ENCODE measurements around the gene FOXP1. TPM values are rescaled to one million over a fixed set of nuclear protein-coding genes. Genes with fewer than 3 reads are reported as not detected.

The FOXP1 gene
- total RNA-seq, 1 donor from 2014 or later, result 71.3 TPM

DNA sequence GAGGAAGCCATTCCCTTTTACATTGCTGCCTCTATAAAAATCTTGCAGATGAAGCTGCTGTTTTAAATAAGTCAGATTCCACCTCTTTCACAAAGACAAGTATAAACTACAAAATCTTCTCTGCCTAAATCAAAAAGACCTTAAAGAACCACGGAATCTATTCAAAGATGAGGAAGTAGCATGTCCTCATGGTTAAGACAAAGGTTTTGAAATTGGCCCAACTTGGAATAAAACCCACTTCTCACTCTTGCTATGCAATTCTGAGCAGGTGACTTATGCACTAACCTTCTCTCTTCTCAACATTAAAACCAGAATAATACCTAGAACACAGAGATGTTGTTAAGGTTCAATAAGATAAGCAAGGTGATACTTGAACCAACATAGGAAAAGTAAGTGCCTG, 97.6 kb downstream of the FOXP1 start:
- DNase-seq (ENCODE audit: low spot score), result no peak
- TF ChIP-seq, protein P1, sequence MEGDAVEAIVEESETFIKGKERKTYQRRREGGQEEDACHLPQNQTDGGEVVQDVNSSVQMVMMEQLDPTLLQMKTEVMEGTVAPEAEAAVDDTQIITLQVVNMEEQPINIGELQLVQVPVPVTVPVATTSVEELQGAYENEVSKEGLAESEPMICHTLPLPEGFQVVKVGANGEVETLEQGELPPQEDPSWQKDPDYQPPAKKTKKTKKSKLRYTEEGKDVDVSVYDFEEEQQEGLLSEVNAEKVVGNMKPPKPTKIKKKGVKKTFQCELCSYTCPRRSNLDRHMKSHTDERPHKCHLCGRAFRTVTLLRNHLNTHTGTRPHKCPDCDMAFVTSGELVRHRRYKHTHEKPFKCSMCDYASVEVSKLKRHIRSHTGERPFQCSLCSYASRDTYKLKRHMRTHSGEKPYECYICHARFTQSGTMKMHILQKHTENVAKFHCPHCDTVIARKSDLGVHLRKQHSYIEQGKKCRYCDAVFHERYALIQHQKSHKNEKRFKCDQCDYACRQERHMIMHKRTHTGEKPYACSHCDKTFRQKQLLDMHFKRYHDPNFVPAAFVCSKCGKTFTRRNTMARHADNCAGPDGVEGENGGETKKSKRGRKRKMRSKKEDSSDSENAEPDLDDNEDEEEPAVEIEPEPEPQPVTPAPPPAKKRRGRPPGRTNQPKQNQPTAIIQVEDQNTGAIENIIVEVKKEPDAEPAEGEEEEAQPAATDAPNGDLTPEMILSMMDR (IDR thresholded peaks at IDR 0.05; ENCODE audit: unreplicated experiment), result no peak
- H3K4me1 Mint-ChIP-seq (ENCODE audit: unreplicated experiment), result no peaks in the 10 kb centered on the region
- no peaks in the 10 kb centered on the region for H3K36me3 Mint-ChIP-seq (ENCODE audit: low read depth, unreplicated experiment)
- no peaks in the 10 kb centered on the region for H3K9me3 Mint-ChIP-seq (ENCODE audit: unreplicated experiment)
- H3K27ac Mint-ChIP-seq (ENCODE audit: unreplicated experiment), result no peak overlapping the region
- no peak overlapping the region for H3K4me3 Mint-ChIP-seq (ENCODE audit: unreplicated experiment)
- H3K27me3 Mint-ChIP-seq (ENCODE audit: unreplicated experiment), result no peaks in the 10 kb centered on the region

DNA sequence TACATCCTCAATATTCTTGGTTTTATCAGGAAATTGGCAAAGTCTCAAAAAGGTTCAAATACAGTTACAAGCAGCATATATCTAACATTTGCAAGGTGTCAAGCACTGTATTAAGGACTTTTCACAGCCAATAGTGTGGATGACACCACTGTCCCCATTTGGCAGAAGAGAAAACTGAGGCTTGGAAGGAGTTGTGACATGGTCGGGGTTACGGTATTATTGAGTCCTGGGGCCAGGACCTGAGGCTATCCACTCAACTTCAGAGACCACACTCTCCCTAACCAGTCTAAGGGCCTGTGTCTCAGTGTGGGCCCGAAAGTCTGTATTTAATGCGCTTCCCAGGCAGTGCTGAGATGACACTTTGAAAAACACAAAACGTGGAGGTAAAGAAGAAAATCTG, 99.1 kb downstream of the FOXP1 start:
- no peaks in the 10 kb centered on the region for H3K4me1 Mint-ChIP-seq (ENCODE audit: unreplicated experiment)
- DNase-seq (ENCODE audit: low spot score), result no peak
- H3K4me3 Mint-ChIP-seq (ENCODE audit: unreplicated experiment), result no peak overlapping the region
- peaks cover 3% of the 10 kb centered on the region for H3K27me3 Mint-ChIP-seq (ENCODE audit: unreplicated experiment)
- no peaks in the 10 kb centered on the region for H3K9me3 Mint-ChIP-seq (ENCODE audit: unreplicated experiment)
- TF ChIP-seq, protein P1 (IDR thresholded peaks at IDR 0.05; ENCODE audit: unreplicated experiment), result no peak
- H3K27ac Mint-ChIP-seq (ENCODE audit: unreplicated experiment), result no peak overlapping the region
- H3K36me3 Mint-ChIP-seq (ENCODE audit: low read depth, unreplicated experiment), result no peaks in the 10 kb centered on the region

DNA sequence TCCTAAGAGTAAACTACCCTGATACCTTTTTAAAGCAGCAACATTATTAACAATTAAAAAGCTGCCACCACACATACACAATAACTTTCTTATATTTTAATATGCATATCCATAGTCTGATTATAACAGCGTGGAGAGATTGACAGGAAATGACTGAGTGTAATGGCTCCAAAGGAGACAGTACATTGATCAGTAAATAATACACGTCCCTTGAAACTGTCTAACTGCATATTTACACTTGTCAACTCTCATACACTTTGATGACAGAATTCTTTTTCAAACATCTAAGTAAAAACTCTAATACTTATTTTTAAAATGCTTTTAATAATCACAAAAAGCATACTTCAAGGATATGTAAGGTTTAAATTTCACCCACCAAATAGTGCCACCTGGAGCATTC, 99.5 kb downstream of the FOXP1 start:
- TF ChIP-seq, protein P1 (IDR thresholded peaks at IDR 0.05; ENCODE audit: unreplicated experiment), result no peak
- Mint-ChIP-seq H3K4me3 (ENCODE audit: unreplicated experiment) (no peak overlapping the region), H3K4me1 (ENCODE audit: unreplicated experiment) (no peaks in the 10 kb centered on the region), H3K27ac (ENCODE audit: unreplicated experiment) (no peak overlapping the region), H3K9me3 (ENCODE audit: unreplicated experiment) (no peaks in the 10 kb centered on the region), H3K36me3 (ENCODE audit: low read depth, unreplicated experiment) (no peaks in the 10 kb centered on the region), H3K27me3 (ENCODE audit: unreplicated experiment) (peaks cover 3% of the 10 kb centered on the region)
- no peak for DNase-seq (ENCODE audit: low spot score)

DNA sequence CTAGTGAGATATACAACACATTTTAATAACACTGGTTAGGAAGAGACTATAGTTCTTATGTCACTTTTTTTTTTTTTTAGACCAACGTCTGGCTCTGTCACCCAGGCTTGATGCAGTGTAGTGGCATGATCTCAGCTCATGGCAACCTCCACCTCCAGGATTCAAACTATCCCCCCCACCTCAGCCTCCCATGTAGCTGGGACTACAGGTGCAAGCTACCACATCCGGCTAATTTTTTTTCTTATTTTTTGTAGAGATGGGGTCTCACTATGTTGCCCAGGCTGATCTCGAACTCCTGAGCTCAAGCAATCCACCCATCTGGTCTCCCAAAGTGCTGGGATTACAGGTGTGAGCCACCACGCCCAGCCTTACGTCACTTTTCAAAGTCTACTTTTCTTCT, 100.8 kb downstream of the FOXP1 start:
- H3K9me3 Mint-ChIP-seq (ENCODE audit: unreplicated experiment), result no peaks in the 10 kb centered on the region
- no peak for DNase-seq (ENCODE audit: low spot score)
- no peaks in the 10 kb centered on the region for H3K36me3 Mint-ChIP-seq (ENCODE audit: low read depth, unreplicated experiment)
- no peak overlapping the region for H3K4me3 Mint-ChIP-seq (ENCODE audit: unreplicated experiment)
- no peak overlapping the region for H3K27ac Mint-ChIP-seq (ENCODE audit: unreplicated experiment)
- peaks cover 3% of the 10 kb centered on the region for H3K27me3 Mint-ChIP-seq (ENCODE audit: unreplicated experiment)
- no peaks in the 10 kb centered on the region for H3K4me1 Mint-ChIP-seq (ENCODE audit: unreplicated experiment)
- TF ChIP-seq, protein P1 (IDR thresholded peaks at IDR 0.05; ENCODE audit: unreplicated experiment), result no peak

DNA sequence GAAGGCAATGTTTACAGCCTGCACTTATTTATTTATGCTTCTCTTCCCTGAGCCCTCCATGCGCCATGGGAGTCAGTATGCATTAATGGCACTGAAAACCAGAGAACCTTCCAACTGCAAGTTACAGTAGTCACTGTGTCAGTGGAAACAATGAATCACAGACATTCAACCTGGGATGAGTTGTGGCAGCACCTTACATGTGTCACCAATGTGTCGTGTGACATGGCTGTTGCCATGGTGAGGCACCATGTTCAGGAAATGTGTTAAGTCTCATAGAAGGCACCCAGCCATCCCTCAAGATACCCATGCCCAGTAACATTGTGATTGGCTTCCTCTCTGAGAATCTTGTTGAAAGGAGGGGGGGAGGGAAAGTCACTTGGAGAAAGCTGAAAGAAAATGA, 105.0 kb downstream of the FOXP1 start:
- Mint-ChIP-seq H3K27me3 (ENCODE audit: unreplicated experiment) (peaks cover 3% of the 10 kb centered on the region), H3K27ac (ENCODE audit: unreplicated experiment) (no peak overlapping the region), H3K9me3 (ENCODE audit: unreplicated experiment) (peaks cover 6% of the 10 kb centered on the region), H3K4me3 (ENCODE audit: unreplicated experiment) (no peak overlapping the region), H3K36me3 (ENCODE audit: low read depth, unreplicated experiment) (peaks cover 6% of the 10 kb centered on the region), H3K4me1 (ENCODE audit: unreplicated experiment) (no peaks in the 10 kb centered on the region)
- TF ChIP-seq, protein P1 (IDR thresholded peaks at IDR 0.05; ENCODE audit: unreplicated experiment), result no peak
- DNase-seq (ENCODE audit: low spot score), result no peak
